Stimulated activated CD8-positive, alpha-beta memory T cell treated with anti-CD3 and anti-CD28 coated beads, Interleukin-7, amount 100 ng/mL, for 1 hour (primary cell): ENCODE measurements around the gene PARP3.

Experiments
- DNase-seq, 2 donors: peaks; one replicate each; pipeline ENCODE4 v3.0.0-alpha.2; 2020; ENCODE audit warnings: low read depth in 2 of 2

Gene PARP3

GRCh38 chr3:51934139-51934850, 7.9 kb upstream of the PARP3 start:
- no peak for DNase-seq

GRCh38 chr3:51934991-51935885, 6.9 kb upstream of the PARP3 start:
- DNase-seq = no peak

- DNase-seq = no peak
Measured at GRCh38 chr3:51935886-51936755, 6.0 kb upstream of the PARP3 start.

GRCh38 chr3:51937014-51937413, 5.1 kb upstream of the PARP3 start:
- no peak for DNase-seq

- no peak for DNase-seq
Measured at GRCh38 chr3:51937611-51938450, 4.3 kb upstream of the PARP3 start.

- DNase-seq = no peak
Measured at GRCh38 chr3:51938780-51939425, 3.3 kb upstream of the PARP3 start.

- DNase-seq = no peak
Measured at GRCh38 chr3:51940648-51941462, 1.3 kb upstream of the PARP3 start.

GRCh38 chr3:51941463-51941797, 733 bp upstream of the PARP3 start:
- DNase-seq = no peak

GRCh38 chr3:51942603-51943450, 664 bp downstream of the PARP3 start:
- DNase-seq = peak in 1 of 2 donors; percentile 9

GRCh38 chr3:51943451-51944391, 1.6 kb downstream of the PARP3 start:
- DNase-seq = no peak

- DNase-seq = no peak
Measured at GRCh38 chr3:51944451-51945021, 2.4 kb downstream of the PARP3 start.

- no peak for DNase-seq
Measured at GRCh38 chr3:51945031-51945840, 3.1 kb downstream of the PARP3 start.

- no peak for DNase-seq
Measured at GRCh38 chr3:51945926-51946705, 4.0 kb downstream of the PARP3 start.

- DNase-seq = no peak
Measured at GRCh38 chr3:51946796-51947195, 4.6 kb downstream of the PARP3 start.

GRCh38 chr3:51947215-51947900, 5.2 kb downstream of the PARP3 start:
- no peak for DNase-seq
